BE2C (cell line): ENCODE measurements around the gene GPC4.

Source experiments
- DNase-seq: peaks from one replicate; pipeline ENCODE4 v3.0.0-alpha.2; 2020
- H3K27me3 ChIP-seq: fragments of 250-450 bp; sonication (Bioruptor Pico); 2 replicates; pipeline ENCODE4 v1.5.1; 2020; ENCODE audit warnings: mild to moderate bottlenecking
- H3K36me3 ChIP-seq: fragments of 250-450 bp; sonication (Bioruptor Pico); 2 replicates; pipeline ENCODE4 v1.5.1; 2020; ENCODE audit warnings: mild to moderate bottlenecking
- H3K4me1 ChIP-seq: fragments of 250-450 bp; sonication (Bioruptor Pico); 2 replicates; pipeline ENCODE4 v1.5.1; 2020
- H3K4me3 ChIP-seq: 2 replicates; pipeline ENCODE4 v1.5.1; 2011; ENCODE audit warnings: low read depth, low read length
- H3K9me3 ChIP-seq: fragments of 250-450 bp; sonication (Bioruptor Pico); 2 replicates; pipeline ENCODE4 v1.5.1; 2020
- TF ChIP-seq, protein P1 (sequence below): IDR thresholded peaks from 2 replicates; pipeline ENCODE4 v1.5.1; 2012; ENCODE audit warnings: mild to moderate bottlenecking, low read depth, low read length

GPC4 gene

DNA sequence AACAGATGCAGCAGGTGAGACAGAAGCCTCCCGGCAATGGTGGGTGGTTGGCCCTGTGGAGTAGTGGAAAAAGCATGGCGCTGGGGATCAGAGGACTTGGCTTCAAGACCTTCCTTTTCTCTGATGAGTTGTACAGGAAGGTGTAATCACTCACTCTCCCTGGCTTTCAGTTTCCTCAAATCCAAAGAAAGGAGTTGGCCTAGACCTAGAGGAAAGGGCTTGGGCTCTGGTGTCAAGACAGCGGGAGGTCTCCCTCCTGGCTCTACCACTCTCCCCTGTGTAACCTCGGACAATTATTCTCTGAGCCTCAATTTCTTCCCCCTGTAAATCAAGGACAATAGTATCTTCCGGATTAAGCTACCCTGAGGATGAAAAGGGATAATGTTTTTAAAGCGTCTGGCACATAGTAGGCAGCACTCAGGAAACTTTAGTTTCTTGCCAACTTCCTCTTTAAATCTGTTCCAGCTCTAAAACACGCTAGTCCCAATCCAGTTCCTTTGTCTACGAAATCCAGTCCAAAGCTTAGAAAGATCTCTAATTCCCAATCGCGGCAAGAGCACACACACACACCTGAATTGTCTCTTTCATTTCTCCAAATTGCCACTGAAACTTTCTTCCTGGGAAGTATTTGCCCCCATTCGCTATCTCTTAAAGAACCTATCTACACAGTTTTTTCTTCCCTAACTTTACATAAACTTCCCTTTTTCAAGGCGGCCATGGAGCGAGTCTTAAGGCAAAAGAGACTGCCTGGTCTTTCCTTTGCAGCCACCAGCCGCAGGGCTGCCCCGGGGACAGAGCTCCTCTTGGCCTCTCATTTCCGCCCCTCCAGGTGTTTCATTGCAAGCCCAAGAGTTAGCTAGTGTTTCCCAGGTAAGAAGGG is 29.9 kb upstream of the GPC4 start:
- no peaks in the 10 kb centered on the region for H3K36me3 ChIP-seq
- no peaks in the 10 kb centered on the region for H3K4me1 ChIP-seq
- no peaks in the 10 kb centered on the region for H3K27me3 ChIP-seq
- H3K4me3 ChIP-seq: no peak overlapping the region
- no peaks in the 10 kb centered on the region for H3K9me3 ChIP-seq
- TF ChIP-seq, protein P1, sequence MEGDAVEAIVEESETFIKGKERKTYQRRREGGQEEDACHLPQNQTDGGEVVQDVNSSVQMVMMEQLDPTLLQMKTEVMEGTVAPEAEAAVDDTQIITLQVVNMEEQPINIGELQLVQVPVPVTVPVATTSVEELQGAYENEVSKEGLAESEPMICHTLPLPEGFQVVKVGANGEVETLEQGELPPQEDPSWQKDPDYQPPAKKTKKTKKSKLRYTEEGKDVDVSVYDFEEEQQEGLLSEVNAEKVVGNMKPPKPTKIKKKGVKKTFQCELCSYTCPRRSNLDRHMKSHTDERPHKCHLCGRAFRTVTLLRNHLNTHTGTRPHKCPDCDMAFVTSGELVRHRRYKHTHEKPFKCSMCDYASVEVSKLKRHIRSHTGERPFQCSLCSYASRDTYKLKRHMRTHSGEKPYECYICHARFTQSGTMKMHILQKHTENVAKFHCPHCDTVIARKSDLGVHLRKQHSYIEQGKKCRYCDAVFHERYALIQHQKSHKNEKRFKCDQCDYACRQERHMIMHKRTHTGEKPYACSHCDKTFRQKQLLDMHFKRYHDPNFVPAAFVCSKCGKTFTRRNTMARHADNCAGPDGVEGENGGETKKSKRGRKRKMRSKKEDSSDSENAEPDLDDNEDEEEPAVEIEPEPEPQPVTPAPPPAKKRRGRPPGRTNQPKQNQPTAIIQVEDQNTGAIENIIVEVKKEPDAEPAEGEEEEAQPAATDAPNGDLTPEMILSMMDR: no peak
- DNase-seq: no peak

DNA sequence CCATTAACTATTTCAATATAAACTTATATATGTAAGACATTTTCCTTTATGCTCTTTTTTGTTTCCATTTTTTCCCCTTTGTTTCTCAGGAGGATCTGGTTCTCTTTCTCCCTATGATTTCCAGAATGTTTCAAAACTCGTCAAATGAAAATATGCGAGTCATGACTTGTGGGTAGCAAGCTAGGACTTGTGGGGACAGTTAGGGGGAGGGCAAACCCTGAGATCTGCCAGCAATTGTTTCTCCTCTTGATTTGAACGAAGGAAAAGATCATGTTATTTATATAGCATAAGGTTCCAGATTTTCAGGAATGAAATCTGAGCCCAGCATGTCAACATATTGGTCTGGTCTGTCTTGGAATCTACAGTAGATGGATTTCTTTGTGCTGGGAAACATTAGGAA is 28.9 kb upstream of the GPC4 start:
- no peak for DNase-seq
- H3K4me1 ChIP-seq: no peaks in the 10 kb centered on the region
- H3K9me3 ChIP-seq: no peaks in the 10 kb centered on the region
- TF ChIP-seq, protein P1: no peak
- no peaks in the 10 kb centered on the region for H3K36me3 ChIP-seq
- H3K4me3 ChIP-seq: no peak overlapping the region
- no peaks in the 10 kb centered on the region for H3K27me3 ChIP-seq

DNA sequence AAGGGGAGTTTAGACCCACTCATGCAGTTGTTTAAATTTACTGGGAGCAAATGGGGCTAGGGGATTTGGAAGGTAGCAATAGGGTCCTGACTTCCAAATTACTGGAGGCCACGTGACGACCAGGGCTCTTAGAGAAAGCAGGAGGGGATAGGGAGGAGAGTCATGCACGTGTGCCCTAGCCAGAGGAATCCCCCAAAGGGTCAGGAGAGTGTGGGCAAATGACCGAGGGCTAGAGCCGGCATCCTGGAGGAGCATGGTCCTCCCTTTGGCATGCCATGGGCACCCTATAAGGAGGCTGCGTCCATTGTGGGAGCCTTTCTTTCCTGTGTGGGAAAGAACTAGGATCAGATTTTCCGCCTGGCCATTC is 25.5 kb upstream of the GPC4 start:
- Histone ChIP-seq H3K4me3 (no peak overlapping the region), H3K4me1 (no peaks in the 10 kb centered on the region), H3K27me3 (no peaks in the 10 kb centered on the region), H3K9me3 (no peaks in the 10 kb centered on the region), H3K36me3 (no peaks in the 10 kb centered on the region)
- DNase-seq: no peak
- TF ChIP-seq, protein P1: no peak

DNA sequence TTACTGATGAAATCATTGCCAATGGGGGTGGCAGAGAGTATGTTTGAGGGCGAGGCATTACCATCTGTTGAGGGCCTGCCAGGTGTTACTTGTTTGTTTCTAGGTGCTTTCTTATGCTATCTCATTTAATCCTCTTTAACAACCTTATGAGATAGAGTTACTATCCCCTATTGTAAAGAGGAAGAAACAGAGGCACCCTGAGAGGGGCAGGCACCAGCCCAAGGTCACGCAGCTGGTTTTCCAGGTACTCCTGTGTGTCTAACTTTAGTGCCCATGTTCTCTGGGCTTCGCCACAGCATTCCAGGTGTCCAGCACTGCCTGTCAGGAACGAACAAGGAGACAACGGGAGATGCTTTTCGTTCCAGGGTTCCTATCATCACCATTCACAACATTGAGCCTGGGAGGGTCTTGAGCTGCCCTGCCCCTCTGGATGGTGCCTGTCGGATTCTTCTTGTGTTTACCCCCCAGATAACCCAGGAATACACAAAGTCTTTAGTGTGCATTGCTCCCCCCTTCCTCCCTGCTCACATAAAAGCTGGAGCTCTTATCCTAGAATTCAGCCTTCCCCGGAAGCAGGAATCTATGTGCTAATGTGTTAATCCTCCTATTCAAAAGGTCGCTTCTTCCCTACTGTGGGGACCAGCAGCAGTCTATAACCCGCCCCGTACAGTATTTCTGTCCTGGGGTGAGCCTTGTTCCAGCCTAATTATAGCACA is 24.9 kb upstream of the GPC4 start:
- no peaks in the 10 kb centered on the region for H3K27me3 ChIP-seq
- H3K36me3 ChIP-seq: no peaks in the 10 kb centered on the region
- no peak for DNase-seq
- H3K9me3 ChIP-seq: no peaks in the 10 kb centered on the region
- TF ChIP-seq, protein P1: no peak
- H3K4me3 ChIP-seq: no peak overlapping the region
- H3K4me1 ChIP-seq: no peaks in the 10 kb centered on the region

DNA sequence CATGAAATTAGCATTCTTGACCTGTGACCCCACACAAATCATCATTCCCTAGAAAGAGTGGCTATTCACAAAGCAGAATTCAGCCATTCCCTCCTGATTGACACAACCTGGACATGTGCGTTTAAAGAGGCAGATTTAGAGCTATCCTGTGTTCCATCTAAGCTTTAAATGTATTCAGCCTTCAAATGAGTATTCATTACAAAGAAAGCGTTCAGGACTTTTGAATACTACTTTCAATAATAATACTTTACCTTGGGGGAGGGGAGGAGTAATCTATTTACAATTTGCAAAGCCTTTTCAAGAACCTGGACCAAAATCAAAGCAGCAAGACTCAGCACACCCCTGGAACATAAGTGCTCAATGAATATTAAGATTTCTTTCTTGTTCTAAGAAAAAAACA is 22.5 kb upstream of the GPC4 start:
- H3K27me3 ChIP-seq: no peaks in the 10 kb centered on the region
- DNase-seq: no peak
- no peaks in the 10 kb centered on the region for H3K9me3 ChIP-seq
- H3K4me3 ChIP-seq: no peak overlapping the region
- H3K36me3 ChIP-seq: no peaks in the 10 kb centered on the region
- TF ChIP-seq, protein P1: no peak
- H3K4me1 ChIP-seq: no peaks in the 10 kb centered on the region

DNA sequence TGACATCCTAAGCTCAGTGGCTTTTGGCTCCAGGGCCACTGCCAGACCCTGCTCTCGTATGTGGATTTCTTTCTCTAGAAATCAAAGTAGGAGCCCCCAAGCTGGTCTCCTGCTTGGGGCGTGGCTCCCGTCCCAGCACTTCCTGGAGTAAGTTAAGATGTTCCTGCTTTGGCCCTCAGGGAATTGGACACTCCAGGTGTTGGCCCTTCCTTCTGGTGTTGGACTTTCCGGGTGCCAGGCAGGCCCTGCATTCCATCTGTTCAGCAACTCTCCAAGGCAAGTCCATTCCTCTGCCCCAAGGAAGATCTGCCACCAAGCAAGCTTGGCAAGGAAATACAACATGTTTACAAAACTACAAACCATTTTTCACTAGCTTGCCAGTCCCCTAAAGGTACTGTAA is 22.1 kb upstream of the GPC4 start:
- TF ChIP-seq, protein P1: no peak
- no peaks in the 10 kb centered on the region for H3K9me3 ChIP-seq
- no peaks in the 10 kb centered on the region for H3K4me1 ChIP-seq
- no peaks in the 10 kb centered on the region for H3K27me3 ChIP-seq
- no peaks in the 10 kb centered on the region for H3K36me3 ChIP-seq
- DNase-seq: no peak
- H3K4me3 ChIP-seq: no peak overlapping the region
